BE2C (cell line): ENCODE data around the gene TXNDC2.
A peak's percentile ranks its signal among the peaks of the same experiment; 100 is the strongest.

Source experiments
- DNase-seq: peaks from one replicate; pipeline ENCODE4 v3.0.0-alpha.2; 2020
- H3K27me3 ChIP-seq: fragments of 250-450 bp; sonication (Bioruptor Pico); 2 replicates; pipeline ENCODE4 v1.5.1; 2020; ENCODE audit warnings: mild to moderate bottlenecking
- H3K36me3 ChIP-seq: fragments of 250-450 bp; sonication (Bioruptor Pico); 2 replicates; pipeline ENCODE4 v1.5.1; 2020; ENCODE audit warnings: mild to moderate bottlenecking
- H3K4me1 ChIP-seq: fragments of 250-450 bp; sonication (Bioruptor Pico); 2 replicates; pipeline ENCODE4 v1.5.1; 2020
- H3K4me3 ChIP-seq: 2 replicates; pipeline ENCODE4 v1.5.1; 2011; ENCODE audit warnings: low read depth, low read length
- H3K9me3 ChIP-seq: fragments of 250-450 bp; sonication (Bioruptor Pico); 2 replicates; pipeline ENCODE4 v1.5.1; 2020
- CTCF ChIP-seq: IDR thresholded peaks from 2 replicates; pipeline ENCODE4 v1.5.1; 2012; ENCODE audit warnings: mild to moderate bottlenecking, low read depth, low read length

Gene TXNDC2

DNA sequence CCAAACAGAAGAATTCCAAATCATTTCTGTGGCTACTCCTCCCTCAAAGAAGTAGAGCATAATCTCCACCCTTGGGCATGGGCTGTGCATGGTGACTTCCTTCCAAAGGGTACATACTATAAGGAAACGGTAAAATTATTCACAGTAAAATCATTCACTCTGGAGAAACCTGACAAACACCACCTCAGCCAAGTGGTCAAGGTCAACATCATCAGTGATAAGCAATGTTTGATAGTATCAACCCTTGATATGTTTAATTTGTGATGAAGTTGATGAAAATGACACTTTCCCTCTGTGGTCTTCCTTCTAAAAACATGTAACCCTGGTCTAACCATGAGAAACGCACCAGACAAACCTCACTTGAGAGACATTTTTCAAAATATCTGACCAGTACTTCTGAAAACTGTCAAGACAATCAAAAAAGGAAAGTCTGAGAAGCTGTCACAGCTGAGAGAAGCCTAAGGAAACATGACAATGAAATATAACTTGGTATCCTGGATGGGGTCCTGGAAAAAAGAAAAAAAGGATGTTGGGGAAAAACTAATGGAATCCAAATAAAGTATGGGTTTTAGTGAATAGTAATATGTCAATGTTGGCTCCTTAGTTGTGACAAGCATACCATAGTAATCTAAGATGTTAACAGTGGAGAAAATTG lies 9.4 kb upstream of the TXNDC2 start:
- H3K4me3 ChIP-seq = no peak overlapping the region
- DNase-seq = no peak
- no peaks in the 10 kb centered on the region for H3K36me3 ChIP-seq
- no peaks in the 10 kb centered on the region for H3K9me3 ChIP-seq
- no peaks in the 10 kb centered on the region for H3K4me1 ChIP-seq
- no peaks in the 10 kb centered on the region for H3K27me3 ChIP-seq
- TF ChIP-seq CTCF = no peak

DNA sequence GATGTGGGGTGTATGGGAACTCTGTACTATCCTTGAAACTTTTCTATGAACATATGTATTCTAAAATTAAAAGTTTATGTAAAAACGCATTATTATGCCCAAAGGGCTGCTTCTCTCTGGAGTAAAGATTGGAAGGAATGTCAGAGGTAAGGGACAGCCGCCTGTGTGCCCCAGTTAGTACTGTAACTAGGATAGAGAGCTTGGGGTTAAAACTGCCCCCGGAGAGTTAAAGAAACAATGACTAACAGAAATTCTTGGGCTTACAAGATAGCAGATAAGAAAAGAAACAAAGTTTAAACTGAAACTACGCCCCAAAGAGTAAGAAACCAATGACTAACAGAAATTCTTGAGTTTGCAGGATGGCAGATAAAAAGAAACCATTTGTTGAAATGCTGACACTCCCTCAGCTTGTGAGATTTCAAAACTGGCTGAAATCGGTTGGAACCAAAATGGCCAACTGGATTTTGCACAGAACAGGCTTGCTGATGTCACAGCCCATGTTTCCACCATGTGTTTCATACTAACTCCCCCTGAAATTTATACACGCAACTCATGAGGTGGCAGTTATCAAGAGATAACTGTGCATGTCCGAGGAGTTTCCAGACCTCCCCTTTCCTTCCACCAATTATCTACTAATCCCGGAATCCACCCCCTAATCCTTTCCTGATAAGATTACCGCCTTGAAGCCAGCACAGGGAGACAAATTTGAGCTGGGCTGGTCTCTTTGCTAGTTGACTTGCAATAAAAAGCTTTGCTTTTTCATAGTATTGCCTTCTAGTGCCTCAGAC lies 8.7 kb upstream of the TXNDC2 start:
- DNase-seq = no peak
- Histone ChIP-seq H3K4me3 (peak overlapping the region; percentile 22), H3K36me3 (no peaks in the 10 kb centered on the region), H3K27me3 (no peaks in the 10 kb centered on the region), H3K9me3 (no peaks in the 10 kb centered on the region), H3K4me1 (no peaks in the 10 kb centered on the region)
- TF ChIP-seq CTCF = no peak

GRCh38 chr18:9877655-9878014 lies 8.1 kb upstream of the TXNDC2 start:
- no peaks in the 10 kb centered on the region for H3K9me3 ChIP-seq
- no peaks in the 10 kb centered on the region for H3K27me3 ChIP-seq
- no peak for DNase-seq
- no peaks in the 10 kb centered on the region for H3K36me3 ChIP-seq
- no peak overlapping the region for H3K4me3 ChIP-seq
- TF ChIP-seq CTCF = no peak
- H3K4me1 ChIP-seq = no peaks in the 10 kb centered on the region

DNA sequence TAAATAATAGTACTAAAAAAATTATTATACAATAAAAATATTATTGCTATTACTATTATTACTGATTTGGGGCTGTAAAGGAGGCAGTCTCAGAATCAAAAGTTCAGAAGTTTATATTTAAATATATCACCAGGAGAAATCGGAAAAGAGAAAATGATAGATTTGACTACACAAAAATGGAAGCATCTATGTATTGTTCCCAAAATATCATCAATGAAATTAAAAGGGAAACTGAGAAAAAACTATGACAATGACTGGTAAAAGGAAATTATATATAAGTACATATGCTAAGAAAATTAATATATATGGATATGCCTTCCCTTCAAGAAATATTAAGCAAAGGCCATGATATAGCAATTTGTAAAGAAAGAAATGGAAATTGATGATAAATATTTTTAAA lies 7.7 kb upstream of the TXNDC2 start:
- Histone ChIP-seq H3K4me1 (no peaks in the 10 kb centered on the region), H3K4me3 (no peak overlapping the region), H3K27me3 (no peaks in the 10 kb centered on the region), H3K36me3 (no peaks in the 10 kb centered on the region), H3K9me3 (no peaks in the 10 kb centered on the region)
- DNase-seq = no peak
- no peak for TF ChIP-seq CTCF

- no peaks in the 10 kb centered on the region for H3K9me3 ChIP-seq
- H3K4me3 ChIP-seq = no peak overlapping the region
- no peaks in the 10 kb centered on the region for H3K4me1 ChIP-seq
- H3K27me3 ChIP-seq = no peaks in the 10 kb centered on the region
- no peak for TF ChIP-seq CTCF
- no peak for DNase-seq
- H3K36me3 ChIP-seq = no peaks in the 10 kb centered on the region
These were observed 7.0 kb upstream of the TXNDC2 start for GRCh38 chr18:9878783-9879242.

GRCh38 chr18:9884090-9884489 lies 1.7 kb upstream of the TXNDC2 start:
- no peaks in the 10 kb centered on the region for H3K27me3 ChIP-seq
- TF ChIP-seq CTCF = no peak
- H3K36me3 ChIP-seq = no peaks in the 10 kb centered on the region
- H3K9me3 ChIP-seq = no peaks in the 10 kb centered on the region
- no peak for DNase-seq
- H3K4me1 ChIP-seq = no peaks in the 10 kb centered on the region
- no peak overlapping the region for H3K4me3 ChIP-seq
